Mucosa of descending colon (tissue), 3 donors: ENCODE measurements around the gene OPCML. TPM values are rescaled to one million over a fixed set of nuclear protein-coding genes. Genes with fewer than 3 reads are reported as not detected.

Experiments
- ATAC-seq: fragments of 200-7000 bp; cut with Tn5 transposase; one replicate; pipeline ENCODE4 v1.9.1; 2020; ENCODE audit warnings: mild to moderate bottlenecking, moderate library complexity
- DNase-seq, 3 donors: peaks; one replicate each; pipeline ENCODE4 v3.0.0-alpha.2; 2020
- H3K36me3 ChIP-seq: fragments of 200-600 bp; one replicate; pipeline ENCODE4 v1.8.0; 2021; ENCODE audit warnings: low read depth, mild to moderate bottlenecking
- H3K4me1 ChIP-seq: fragments of 200-600 bp; one replicate; pipeline ENCODE4 v1.8.0; 2021; ENCODE audit warnings: low read depth, mild to moderate bottlenecking
- H3K4me3 ChIP-seq: fragments of 200-600 bp; one replicate; pipeline ENCODE4 v1.8.0; 2021; ENCODE audit warnings: mild to moderate bottlenecking
- H3K9me3 ChIP-seq: fragments of 200-600 bp; one replicate; pipeline ENCODE4 v1.8.0; 2021; ENCODE audit warnings: mild to moderate bottlenecking
- intact Hi-C, 2 donors: fragments of 100-400 bp; cut with DNase I in 1 of 2; cut with micrococcal nuclease in 1 of 2; formaldehyde crosslinking; loops; one replicate each; pipeline versions ENCODE4 v1.11.0 to v1.11.1; 2022; cut with DNase I, micrococcal nuclease
- total RNA-seq, 3 donors: library from RNA; stranded (reverse); fragmentation: NEBNext Ultra II Directional in 2 of 3; extraction: Animal tissue kit (Norgen Biotek cat#: 25700) in 2 of 3; gene quantifications; one replicate each; pipeline versions ENCODE4 v1.2.1 to v1.2.4, GENCODE V29; 2021 to 2023
- TF ChIP-seq, protein P1 (sequence below): fragments of 200-600 bp; IDR thresholded peaks from one replicate; pipeline ENCODE4 v1.8.0; 2022; ENCODE audit warnings: antibody characterized with exemption, mild to moderate bottlenecking
- donor health status: DM: no; HTN: no; CAD: no; lungs with moderate emphysema.
- donor health status: DM: no; HTN: no; CAD: no.
- donor health status: DM: no; HTN: yes; CAD: no.

The OPCML gene
- total RNA-seq, 3 donors from 2014 or later: 0.10 to 0.47 TPM; not detected in 1

DNA sequence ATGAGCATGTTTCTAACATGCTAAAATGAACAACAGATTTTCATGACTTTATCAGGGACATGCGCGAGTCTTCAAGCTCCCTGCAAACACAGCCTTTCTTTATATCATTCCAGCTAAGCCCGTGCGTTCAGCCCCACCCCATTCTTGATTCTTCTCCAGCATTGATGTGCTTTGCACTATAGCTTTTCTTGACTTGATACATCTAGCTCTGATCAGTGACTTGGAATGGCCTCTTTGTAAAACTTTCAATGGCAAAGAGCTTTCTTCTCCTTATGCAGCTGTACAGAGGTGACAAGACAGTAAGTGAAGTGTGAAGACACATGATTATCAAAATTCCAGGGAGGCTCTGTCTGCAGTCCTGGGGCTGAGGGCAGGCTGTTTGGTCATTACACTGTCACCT, 561.0 kb downstream of the OPCML start:
- ATAC-seq (no peak), DNase-seq (no peak)
- Histone ChIP-seq H3K9me3 (no peaks in the 10 kb centered on the region), H3K4me1 (no peaks in the 10 kb centered on the region), H3K36me3 (no peaks in the 10 kb centered on the region), H3K4me3 (no peak overlapping the region)
- intact Hi-C loops: no loop called here
- TF ChIP-seq, protein P1, sequence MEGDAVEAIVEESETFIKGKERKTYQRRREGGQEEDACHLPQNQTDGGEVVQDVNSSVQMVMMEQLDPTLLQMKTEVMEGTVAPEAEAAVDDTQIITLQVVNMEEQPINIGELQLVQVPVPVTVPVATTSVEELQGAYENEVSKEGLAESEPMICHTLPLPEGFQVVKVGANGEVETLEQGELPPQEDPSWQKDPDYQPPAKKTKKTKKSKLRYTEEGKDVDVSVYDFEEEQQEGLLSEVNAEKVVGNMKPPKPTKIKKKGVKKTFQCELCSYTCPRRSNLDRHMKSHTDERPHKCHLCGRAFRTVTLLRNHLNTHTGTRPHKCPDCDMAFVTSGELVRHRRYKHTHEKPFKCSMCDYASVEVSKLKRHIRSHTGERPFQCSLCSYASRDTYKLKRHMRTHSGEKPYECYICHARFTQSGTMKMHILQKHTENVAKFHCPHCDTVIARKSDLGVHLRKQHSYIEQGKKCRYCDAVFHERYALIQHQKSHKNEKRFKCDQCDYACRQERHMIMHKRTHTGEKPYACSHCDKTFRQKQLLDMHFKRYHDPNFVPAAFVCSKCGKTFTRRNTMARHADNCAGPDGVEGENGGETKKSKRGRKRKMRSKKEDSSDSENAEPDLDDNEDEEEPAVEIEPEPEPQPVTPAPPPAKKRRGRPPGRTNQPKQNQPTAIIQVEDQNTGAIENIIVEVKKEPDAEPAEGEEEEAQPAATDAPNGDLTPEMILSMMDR: no peak

DNA sequence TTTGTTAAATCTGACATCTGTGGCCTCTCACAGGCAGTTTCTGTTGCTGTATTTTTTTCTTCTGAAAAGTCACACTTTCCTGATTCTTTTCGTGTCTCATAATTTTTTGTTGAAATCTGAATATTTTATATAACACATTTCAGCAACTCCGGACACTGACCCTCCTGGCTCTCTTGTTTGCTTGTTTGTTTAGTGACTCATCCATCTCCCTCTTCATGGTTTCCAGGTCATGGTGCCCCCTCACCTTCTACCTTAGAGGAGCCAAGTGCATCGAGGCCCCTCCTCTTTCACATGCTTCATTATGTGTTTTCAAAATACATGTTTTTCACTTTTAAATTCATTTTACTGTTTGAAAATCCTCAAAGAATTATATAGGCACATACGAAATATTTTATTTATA, 562.4 kb downstream of the OPCML start:
- Histone ChIP-seq H3K4me3 (no peak overlapping the region), H3K9me3 (no peaks in the 10 kb centered on the region), H3K36me3 (no peaks in the 10 kb centered on the region), H3K4me1 (no peaks in the 10 kb centered on the region)
- intact Hi-C loops: no loop called here
- ATAC-seq: no peak
- DNase-seq: no peak
- TF ChIP-seq, protein P1: no peak

DNA sequence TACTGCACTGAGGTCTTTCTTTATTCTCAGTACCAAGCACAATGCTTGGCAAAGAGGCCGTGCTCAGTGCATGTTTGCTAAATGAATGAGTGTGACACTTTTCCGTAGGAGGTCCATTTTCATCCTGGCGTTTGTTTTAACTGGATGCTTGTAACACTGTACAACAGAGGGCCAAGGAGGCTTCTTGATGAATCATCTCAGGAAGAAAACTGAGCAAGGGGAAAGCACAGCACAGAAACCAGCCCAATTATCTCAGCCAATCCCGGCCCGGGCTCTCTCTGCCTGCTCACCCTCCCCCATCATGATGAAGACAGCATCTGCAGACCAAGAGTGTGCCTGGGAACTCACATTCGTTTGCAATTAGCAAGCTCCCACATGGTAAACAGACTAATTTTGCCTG, 570.3 kb downstream of the OPCML start:
- ATAC-seq: no peak

GRCh38 chr11:132961453-132961852, 570.8 kb downstream of the OPCML start:
- intact Hi-C loops: no loop called here
- Histone ChIP-seq H3K9me3 (no peaks in the 10 kb centered on the region), H3K4me3 (no peak overlapping the region), H3K36me3 (no peaks in the 10 kb centered on the region), H3K4me1 (no peaks in the 10 kb centered on the region)
- ATAC-seq: no peak
- no peak for DNase-seq
- TF ChIP-seq, protein P1: no peak

More for the DNA sequence above, 570.3 kb downstream of the OPCML start:
- DNase-seq: no peak
- TF ChIP-seq, protein P1: no peak
- Histone ChIP-seq H3K4me3 (no peak overlapping the region), H3K4me1 (no peaks in the 10 kb centered on the region), H3K36me3 (no peaks in the 10 kb centered on the region), H3K9me3 (no peaks in the 10 kb centered on the region)
- intact Hi-C loops: no loop called here

DNA sequence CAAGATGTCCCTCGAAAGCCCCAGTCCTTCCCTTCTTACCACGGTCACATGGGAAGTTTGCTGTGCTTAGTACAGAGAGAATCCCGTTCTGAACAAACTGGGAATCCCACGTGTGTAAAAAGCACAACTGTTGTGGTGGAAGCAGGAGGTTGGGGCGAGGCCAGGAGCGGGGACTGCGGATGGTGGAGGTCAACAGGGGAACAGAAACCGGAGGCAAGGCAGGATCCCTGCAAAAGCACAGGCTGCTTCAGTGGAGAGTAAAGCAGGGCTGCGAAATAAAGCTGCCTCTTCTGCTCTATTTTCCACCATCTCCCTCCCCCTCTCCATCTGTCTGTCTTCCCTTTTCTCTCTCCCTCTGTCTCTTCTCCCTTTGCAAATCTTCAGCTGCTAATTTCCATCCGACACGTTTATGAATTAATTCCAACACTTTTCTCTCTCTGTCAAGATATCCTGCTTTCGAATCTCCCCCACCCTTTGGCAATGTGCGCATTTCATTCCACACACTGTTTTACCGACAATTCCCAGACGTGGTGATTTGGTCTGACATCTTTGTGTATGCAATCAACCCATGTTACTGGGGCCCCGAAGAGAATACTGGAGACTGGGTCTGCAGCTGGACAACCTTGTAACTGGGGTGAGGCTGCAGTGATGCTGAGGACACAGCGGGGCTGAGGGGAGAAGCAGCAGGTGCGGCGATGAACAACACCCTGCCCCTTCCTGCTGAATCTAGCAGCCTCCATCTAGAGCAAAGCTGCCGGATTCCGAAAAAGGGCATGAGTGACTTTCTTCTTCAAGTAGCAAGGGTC, 571.8 kb downstream of the OPCML start:
- Histone ChIP-seq H3K4me1 (no peaks in the 10 kb centered on the region), H3K36me3 (no peaks in the 10 kb centered on the region), H3K9me3 (no peaks in the 10 kb centered on the region), H3K4me3 (no peak overlapping the region)
- intact Hi-C loops: no loop called here
- TF ChIP-seq, protein P1: no peak
- DNase-seq: no peak
- ATAC-seq: no peak
